NT2/D1 (cell line): ENCODE measurements around the gene PTPRK.

Experiments used
- DNase-seq: peaks from one replicate; pipeline ENCODE4 v3.0.0-alpha.2; 2011; ENCODE audit warnings: low read depth, low spot score
- H3K27me3 ChIP-seq: 2 replicates; pipeline ENCODE4 v1.6.0; 2011; ENCODE audit warnings: mild to moderate bottlenecking; ENCODE audit not compliant: insufficient read length, insufficient read depth
- H3K36me3 ChIP-seq: 2 replicates; pipeline ENCODE4 v1.6.1; 2011; ENCODE audit warnings: mild to moderate bottlenecking, low read length, mixed read lengths; ENCODE audit not compliant: insufficient read depth, insufficient read length
- H3K4me1 ChIP-seq: 2 replicates; pipeline ENCODE4 v1.5.1; 2011; ENCODE audit not compliant: insufficient read depth, insufficient read length
- H3K4me3 ChIP-seq: 2 replicates; pipeline ENCODE4 v1.5.1; 2011; ENCODE audit warnings: low read depth; ENCODE audit not compliant: insufficient read length
- H3K9ac ChIP-seq: 2 replicates; pipeline ENCODE4 v1.6.0; 2011; ENCODE audit warnings: low read depth; ENCODE audit not compliant: insufficient read length
- H3K9me3 ChIP-seq: 2 replicates; pipeline ENCODE4 v1.5.1; 2011; ENCODE audit warnings: mild to moderate bottlenecking, low read length; ENCODE audit not compliant: insufficient read depth
- SUZ12 ChIP-seq: IDR thresholded peaks from 2 replicates; pipeline ENCODE4 v1.6.1; 2011; ENCODE audit not compliant: insufficient read length, insufficient read depth; ENCODE audit errors: extremely low read depth
- YY1 ChIP-seq: IDR thresholded peaks from 2 replicates; pipeline ENCODE4 v1.6.1; 2011; ENCODE audit not compliant: insufficient read length, insufficient read depth
- ZNF274 ChIP-seq: IDR thresholded peaks from 2 replicates; pipeline ENCODE4 v1.6.1; 2011; ENCODE audit warnings: mild to moderate bottlenecking, low read depth, low read length

PTPRK gene

DNA sequence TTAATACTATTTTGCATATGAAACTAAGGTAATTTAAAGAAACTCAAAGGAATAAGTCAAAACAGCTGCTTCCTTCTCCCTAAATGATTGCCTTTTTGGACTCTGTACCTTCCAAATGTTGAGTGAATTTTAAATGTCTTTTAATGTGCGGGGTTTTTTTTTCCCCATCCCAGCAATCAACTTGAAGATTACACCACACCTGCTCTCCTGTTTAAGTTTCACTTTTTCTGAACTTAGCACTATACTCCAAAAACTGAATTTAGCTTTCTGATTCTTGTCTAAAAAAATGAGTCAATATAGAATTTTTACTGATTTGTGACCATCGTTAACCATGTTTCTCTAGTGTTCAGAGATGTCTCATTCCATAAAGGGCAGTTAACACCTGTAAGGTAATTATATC lies 398.8 kb downstream of the PTPRK start:
- H3K9me3 ChIP-seq: no peaks in the 10 kb centered on the region
- H3K4me3 ChIP-seq: no peak overlapping the region
- TF ChIP-seq YY1 (no peak), ZNF274 (no peak), SUZ12 (no peak)
- H3K36me3 ChIP-seq: no peaks in the 10 kb centered on the region
- no peaks in the 10 kb centered on the region for H3K27me3 ChIP-seq
- DNase-seq: no peak
- H3K9ac ChIP-seq: no peak overlapping the region
- H3K4me1 ChIP-seq: no peaks in the 10 kb centered on the region

- H3K4me3 ChIP-seq: no peak overlapping the region
- no peaks in the 10 kb centered on the region for H3K9me3 ChIP-seq
- TF ChIP-seq YY1 (no peak), SUZ12 (no peak), ZNF274 (no peak)
- no peak overlapping the region for H3K9ac ChIP-seq
- no peaks in the 10 kb centered on the region for H3K4me1 ChIP-seq
- H3K36me3 ChIP-seq: no peaks in the 10 kb centered on the region
- no peaks in the 10 kb centered on the region for H3K27me3 ChIP-seq
- DNase-seq: no peak
Measured at GRCh38 chr6:128121190-128121589, 399.2 kb downstream of the PTPRK start.

- DNase-seq: no peak
- Histone ChIP-seq H3K27me3 (no peaks in the 10 kb centered on the region), H3K9ac (no peak overlapping the region), H3K36me3 (no peaks in the 10 kb centered on the region), H3K4me1 (no peaks in the 10 kb centered on the region), H3K4me3 (no peak overlapping the region), H3K9me3 (no peaks in the 10 kb centered on the region)
- TF ChIP-seq ZNF274: no peak
- no peak for TF ChIP-seq SUZ12
- no peak for TF ChIP-seq YY1
Measured at GRCh38 chr6:128118401-128118800, 402.0 kb downstream of the PTPRK start.

- Histone ChIP-seq H3K36me3 (no peaks in the 10 kb centered on the region), H3K9ac (no peak overlapping the region), H3K4me3 (no peak overlapping the region), H3K9me3 (no peaks in the 10 kb centered on the region), H3K27me3 (no peaks in the 10 kb centered on the region), H3K4me1 (no peaks in the 10 kb centered on the region)
- DNase-seq: no peak
- TF ChIP-seq YY1: no peak
- TF ChIP-seq ZNF274: no peak
Measured at GRCh38 chr6:128117916-128118315, 402.5 kb downstream of the PTPRK start.

- DNase-seq: no peak
- H3K9me3 ChIP-seq: no peaks in the 10 kb centered on the region
- no peaks in the 10 kb centered on the region for H3K4me1 ChIP-seq
- no peak overlapping the region for H3K4me3 ChIP-seq
- TF ChIP-seq YY1 (no peak), SUZ12 (no peak), ZNF274 (no peak)
- no peak overlapping the region for H3K9ac ChIP-seq
- H3K36me3 ChIP-seq: no peaks in the 10 kb centered on the region
- H3K27me3 ChIP-seq: no peaks in the 10 kb centered on the region
Measured at GRCh38 chr6:128114164-128114563, 406.2 kb downstream of the PTPRK start.

DNA sequence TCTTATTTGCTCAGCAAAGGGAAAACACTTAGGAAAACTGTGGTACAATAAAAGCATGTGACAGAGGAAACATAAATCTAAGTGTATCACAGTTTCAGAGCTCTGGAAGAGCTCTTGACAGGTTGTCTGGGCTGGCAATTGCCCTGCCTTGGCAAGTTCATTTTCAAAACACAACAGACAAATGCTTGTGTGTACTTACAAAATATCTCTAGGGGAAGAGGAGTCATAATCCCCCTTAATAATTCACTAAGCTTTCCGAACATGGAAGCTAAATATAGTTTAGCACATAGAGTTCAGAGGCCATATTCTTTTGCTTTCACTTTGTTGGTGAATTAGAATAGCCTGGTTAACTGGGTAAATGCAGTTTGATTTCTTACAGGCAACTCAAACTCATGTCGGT lies 407.9 kb downstream of the PTPRK start:
- Histone ChIP-seq H3K27me3 (no peaks in the 10 kb centered on the region), H3K36me3 (no peaks in the 10 kb centered on the region), H3K9me3 (no peaks in the 10 kb centered on the region), H3K4me1 (no peaks in the 10 kb centered on the region), H3K9ac (no peak overlapping the region), H3K4me3 (no peak overlapping the region)
- DNase-seq: no peak
- TF ChIP-seq SUZ12 (no peak), ZNF274 (no peak), YY1 (no peak)

DNA sequence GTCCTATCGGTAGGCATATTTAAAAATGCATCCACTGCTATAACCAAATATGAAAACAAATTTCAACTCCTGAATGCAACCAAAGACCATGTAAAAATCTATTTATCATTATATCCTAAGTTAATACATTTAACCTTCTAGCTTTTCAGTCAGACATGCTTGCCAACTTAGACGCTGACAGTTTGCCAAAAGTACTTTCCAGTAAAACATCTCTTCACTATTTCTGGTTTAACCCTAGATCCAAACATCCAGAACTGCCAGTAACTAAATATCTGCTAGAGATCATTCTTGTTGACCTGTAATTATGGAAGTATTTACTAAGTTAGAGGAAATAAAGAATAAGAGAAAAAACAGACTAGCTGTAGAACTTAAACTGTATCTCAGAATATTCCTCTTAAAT lies 409.3 kb downstream of the PTPRK start:
- Histone ChIP-seq H3K36me3 (no peaks in the 10 kb centered on the region), H3K4me3 (no peak overlapping the region), H3K4me1 (no peaks in the 10 kb centered on the region), H3K9me3 (no peaks in the 10 kb centered on the region), H3K9ac (no peak overlapping the region), H3K27me3 (no peaks in the 10 kb centered on the region)
- TF ChIP-seq YY1 (no peak), SUZ12 (no peak), ZNF274 (no peak)
- DNase-seq: no peak

DNA sequence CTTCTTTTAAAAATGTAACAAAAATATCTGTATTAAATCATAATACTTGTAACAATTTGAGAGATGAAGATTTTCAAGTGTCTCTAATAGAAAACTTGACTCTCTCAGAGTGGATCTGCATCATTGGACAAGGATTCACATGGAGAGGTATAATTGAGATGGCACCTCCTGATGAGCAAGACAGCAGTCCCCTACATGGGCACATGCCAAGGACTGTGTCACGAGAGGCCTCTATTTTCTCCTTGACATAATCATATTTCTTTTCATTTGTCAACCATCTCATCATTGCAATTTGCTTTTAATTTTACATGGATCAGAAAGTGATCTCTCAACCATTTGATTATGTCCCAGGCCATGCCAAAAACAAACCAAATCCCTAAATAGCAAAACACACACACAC lies 412.7 kb downstream of the PTPRK start:
- no peak for DNase-seq
- no peaks in the 10 kb centered on the region for H3K9me3 ChIP-seq
- H3K9ac ChIP-seq: no peak overlapping the region
- no peaks in the 10 kb centered on the region for H3K36me3 ChIP-seq
- TF ChIP-seq YY1 (no peak), ZNF274 (no peak), SUZ12 (no peak)
- no peaks in the 10 kb centered on the region for H3K4me1 ChIP-seq
- no peak overlapping the region for H3K4me3 ChIP-seq
- no peaks in the 10 kb centered on the region for H3K27me3 ChIP-seq
